Raji (cell line): Measurements from ENCODE around the gene BCOR.

Experiments used
- POLR2A ChIP-seq: IDR thresholded peaks from 2 replicates; pipeline ENCODE4 v1.6.1; 2011; ENCODE audit warnings: low read depth, low read length, control low read depth; ENCODE audit not compliant: insufficient read depth

BCOR gene

DNA sequence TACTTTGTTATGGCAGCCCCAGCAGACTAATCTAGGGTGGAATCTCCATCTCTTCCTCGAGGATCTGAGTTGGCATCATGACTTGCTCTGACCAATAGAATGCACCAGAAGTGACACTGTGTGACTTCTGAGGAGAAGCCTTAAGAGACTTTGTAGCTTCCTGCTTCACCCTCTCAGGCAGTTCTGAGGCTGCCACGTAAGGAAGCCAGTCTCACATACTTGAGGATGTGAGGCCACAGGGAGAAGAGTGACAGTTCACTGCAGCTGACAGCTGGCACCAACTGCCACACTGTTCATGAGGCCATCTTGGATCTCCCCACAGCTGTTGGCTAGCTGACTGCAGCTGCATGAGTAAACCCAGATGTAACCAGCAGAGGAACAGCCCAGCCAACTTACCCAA is 29.3 kb upstream of the BCOR start:
- TF ChIP-seq POLR2A = no peak

DNA sequence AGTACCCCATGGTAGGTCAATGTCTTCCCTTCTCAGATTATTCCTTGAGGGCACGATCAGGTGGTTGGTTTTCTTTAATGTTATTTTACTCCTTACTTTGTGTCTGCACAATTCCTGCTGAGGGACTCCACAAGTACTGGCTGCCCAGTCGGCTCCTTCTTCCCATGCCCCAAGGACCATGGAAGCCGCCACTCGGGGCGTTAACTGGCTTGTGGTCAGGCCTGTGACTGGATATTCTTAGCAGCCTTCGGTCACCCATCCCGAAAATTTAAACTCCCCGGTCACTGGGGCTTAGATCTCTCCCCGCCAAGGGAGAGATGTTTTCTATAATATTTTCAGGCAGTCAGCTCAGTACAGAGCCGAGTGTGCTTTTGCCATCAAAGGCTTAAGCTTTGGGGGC is 24.7 kb upstream of the BCOR start:
- TF ChIP-seq POLR2A = no peak

DNA sequence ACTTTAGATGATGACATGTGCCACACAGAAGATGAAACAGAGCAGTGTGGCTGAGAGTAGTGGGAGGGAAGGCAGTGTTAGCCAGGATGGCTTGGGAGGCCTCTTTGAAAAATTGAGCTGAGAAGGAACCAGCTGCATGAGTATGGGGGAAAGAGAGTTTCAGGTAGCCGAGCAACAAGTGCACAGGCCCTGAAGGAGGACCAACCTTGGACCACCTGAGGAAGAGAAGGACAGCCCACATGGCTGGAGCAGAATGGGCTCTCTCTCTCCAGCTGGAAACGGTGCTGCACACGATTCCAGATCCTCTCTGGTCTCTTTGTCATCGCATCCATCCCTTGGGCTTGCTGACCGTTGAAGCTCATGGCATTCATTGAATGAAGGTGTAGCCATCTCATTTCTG is 23.9 kb upstream of the BCOR start:
- no peak for TF ChIP-seq POLR2A

DNA sequence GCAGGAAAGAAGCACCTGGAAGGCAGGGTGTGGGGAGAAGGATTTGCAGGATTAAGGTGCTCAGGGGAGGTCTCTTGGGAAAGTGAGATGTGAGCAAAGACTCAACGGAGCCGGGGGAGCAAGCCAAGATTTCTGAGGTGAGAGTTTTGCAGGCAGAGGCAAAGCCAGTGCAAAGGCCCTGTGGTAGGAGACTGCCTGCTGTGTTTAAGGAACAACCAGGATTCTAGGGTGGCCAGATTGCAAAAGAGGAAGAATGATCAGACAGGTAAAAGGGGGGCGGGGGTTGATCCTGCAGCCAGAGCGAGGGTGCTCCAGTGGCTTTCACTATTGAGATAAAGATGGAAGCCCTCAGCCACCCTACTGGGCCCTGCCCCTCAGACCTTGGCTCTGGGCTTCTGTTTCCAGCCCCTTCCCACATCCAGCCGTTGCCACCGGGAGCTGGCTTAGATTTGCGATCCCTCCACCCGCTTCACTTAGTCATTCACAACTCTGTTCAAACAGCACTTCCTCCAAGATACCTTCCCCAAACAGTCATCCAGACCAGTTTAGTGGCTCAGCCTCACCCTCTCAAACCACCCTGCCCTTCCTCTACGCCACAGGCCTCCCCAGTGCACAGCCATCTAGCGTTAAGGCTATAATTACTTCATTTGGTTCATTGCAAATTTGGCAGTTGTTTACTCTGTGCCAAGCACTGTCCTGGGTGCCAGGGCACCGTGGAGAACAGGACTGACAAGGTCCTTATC is 23.3 kb upstream of the BCOR start:
- no peak for TF ChIP-seq POLR2A

DNA sequence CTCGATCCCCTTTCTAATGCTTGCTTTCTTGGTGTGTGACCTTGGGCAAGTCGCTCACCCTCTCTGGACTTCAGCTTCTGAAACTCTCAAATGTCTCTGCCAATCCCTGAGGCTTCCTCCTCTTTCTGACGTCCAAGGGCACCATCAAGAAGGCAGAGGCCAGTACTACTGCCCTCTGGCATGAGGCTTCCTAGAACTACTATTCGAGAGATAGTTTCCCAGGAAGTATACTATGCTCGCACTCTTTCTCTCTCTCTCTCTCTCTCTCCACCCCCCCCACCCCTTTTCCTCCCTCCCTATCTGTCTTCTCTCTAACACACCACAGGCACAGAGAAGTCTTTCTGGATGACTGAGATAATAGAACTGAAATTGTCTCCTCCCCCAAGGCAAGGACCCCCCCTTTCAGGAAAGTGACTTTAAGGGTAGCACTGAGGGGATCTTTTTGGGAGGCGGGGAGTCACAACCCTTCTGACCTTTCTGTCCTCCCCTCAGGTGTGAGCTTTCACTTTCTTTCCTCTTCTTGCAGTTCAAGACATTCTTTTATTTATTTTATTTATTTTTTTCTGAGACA is 20.0 kb upstream of the BCOR start:
- no peak for TF ChIP-seq POLR2A

DNA sequence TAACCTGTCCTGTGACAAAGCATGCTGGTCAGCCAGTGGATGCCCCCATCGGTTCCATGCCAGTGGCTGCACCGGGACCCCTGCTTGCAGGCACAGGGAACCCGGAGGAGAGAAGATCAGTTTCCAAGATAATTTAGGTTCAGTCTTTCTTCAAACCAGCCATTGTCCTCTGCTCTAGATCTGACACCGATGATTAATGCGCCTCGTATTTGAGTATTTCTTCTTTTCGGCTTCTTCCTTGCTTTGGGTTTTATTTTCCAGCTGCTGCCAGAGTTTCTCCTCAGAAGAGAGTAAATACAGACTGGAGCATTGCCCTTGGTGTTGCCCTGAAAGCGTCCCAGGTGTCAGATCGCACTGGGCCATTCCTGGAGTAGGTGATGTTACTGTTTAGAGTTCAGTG is 19.2 kb upstream of the BCOR start:
- TF ChIP-seq POLR2A = no peak

DNA sequence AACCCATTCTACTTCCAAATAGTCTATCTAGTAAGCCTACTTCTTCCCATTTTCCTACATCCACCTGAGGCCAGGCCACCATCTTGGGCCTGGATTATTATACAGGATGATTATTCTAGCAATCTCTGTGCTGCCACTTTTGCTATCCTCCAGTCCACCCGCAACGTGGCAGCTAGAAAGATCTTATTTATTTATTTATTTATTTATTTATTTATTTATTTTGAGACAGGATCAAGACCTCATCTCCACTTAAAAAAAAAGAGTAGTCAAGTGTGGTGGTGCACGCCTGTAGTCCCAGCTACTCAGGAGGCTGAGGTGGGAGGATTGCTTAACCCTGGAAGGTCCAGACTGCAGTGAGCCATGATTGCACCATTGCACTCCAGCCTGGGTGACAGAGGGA is 15.2 kb upstream of the BCOR start:
- no peak for TF ChIP-seq POLR2A

DNA sequence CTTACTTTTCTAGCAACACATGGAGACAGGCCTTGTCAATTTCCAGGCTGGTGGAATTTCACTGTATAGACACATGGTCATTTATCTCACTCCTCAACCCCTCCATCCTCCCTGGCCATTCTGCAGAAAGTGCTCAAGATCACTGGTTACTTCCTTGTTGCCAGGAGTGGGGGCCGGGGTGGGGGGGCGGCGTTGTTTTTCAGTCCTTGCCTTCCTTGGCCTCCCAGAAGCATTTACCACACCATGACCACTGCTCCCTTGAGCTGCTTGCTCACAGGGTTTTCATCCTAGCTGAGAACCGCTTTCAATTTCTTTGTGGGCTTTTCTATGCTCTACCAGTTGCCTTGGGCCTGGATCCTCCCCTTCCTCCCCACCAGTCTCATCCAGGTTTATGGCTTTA is 14.1 kb upstream of the BCOR start:
- no peak for TF ChIP-seq POLR2A

DNA sequence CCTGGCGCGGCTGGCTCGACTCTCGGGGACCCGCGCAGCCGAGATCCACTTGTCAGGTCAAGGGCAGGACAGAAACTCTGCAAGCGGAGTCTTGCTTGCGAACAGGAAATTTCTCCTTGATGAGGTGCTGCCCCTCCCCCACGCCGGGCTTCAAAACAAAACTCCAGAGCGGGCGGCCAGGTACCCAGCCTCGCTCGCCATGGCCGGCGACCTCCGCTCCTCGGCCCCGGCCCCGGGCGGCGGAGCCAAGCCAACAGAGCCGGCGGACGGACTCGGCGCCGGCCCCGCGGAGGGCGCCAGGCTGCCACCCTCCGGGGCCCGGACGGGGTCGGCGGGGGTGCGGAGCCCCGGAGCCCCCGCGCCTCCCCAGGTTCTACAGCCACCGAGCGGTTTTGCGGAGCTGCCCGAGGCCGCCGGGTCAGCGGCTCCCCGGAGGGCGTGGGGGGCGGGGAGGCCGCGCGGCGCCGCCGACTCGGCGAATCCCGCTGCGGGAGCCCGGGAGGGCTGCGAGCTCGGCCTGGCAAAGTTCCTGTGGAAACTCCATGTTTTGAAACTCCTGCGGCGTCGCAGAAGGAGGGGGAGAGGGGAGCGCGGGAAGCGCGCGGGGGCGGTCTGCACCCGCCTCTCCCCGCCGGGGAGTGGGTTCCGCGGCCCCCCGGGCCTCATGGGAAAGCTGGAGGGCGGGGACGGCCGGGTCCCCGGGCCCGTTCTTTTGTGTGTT is 11.7 kb upstream of the BCOR start:
- TF ChIP-seq POLR2A = no peak

DNA sequence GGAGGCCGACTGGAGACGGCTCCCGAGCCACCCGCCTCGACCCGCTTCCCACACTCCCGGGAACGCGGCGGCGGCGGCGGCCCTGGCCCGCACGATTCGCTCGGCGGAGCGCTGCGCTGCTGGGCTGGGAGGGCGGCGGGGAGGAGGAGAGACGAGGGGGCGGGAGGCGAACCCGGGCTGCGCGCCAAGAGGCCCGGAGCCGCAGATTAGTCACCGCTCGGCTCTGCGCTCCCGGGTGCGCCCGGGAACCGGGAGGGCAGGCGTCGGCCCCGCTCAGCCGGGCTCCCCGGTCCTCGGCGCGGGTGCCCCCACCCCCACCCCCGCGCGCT is 11.2 kb upstream of the BCOR start:
- no peak for TF ChIP-seq POLR2A

DNA sequence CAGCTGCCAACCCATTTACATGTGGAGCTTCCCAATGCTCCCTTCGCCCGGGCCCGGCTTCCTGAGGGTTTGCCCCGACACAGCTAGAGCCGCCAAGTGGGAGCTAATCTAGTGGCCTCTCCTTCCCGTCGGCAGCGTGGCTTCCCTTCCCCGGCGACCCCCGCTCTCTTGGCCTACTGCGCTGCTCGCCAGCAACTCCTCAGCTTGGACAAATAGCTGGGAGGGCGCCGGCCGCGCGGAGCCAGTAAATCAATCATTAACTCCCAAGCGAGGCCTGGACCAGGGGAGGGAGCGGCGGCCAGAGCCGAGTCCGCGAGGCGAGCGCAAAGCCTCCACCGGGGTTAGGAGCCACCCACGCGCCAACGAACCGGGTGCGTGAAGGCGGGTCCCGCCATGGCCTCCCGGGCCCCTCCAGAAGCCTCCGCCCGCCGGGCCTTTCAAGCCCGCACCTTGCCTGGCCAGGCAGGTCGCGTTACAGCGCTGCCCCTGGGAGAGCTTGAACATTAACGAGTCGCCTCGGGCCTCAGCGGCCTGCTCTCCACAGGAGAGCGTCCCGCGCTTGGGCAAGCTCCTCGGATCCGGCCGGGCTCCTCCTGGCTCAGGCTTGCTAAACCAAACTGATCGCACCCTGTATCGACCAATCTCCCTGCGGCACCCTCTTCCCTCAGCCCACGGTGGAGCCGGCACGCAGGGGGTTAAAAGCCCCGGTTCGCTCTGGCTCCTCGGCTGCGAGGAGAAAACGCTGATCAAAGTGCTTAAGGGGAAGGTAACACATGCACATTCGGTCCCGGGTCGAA is 10.6 kb upstream of the BCOR start:
- TF ChIP-seq POLR2A = no peak

DNA sequence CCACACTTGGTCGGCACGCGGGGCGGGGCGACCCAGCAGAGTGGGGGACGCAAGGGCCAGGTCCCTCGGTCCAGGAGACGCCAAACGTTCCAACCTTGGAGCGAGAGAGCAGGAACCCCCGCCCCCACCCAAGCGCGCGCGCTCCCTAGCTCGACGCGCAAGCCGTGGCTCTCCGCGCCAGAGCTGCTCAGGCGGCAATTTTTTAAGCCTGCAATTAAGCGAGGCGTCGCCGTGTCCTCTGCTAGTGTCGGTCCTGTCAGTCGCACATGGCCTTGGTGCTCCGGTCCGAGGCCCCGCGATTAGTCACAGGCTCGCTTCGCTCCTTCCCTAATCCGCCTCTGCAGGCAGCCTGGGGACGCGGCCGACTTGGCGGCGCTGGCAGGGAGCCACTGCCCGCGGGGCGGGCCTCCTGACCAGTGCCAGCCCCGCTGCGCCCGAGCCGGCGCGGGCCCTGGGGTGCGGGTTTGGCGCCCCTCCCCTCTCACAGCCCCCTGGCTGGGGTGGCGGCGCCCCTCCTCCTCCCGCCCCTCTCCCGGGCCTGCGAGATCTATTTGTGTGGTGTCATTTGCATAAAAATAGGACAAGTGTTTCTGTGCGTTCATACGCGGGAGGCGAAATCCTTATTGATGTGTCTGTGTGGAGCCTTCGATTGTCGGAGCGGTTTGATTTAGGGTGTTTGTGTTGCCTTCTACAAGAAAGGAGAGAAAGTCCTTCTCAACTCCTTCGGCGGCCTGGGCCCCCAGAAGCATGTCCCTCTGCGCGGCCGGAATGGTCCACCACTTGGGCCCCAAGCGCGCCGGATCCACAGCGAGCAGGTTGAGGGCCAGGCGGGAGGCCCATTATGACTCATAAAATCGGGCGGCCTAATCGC is 9.8 kb upstream of the BCOR start:
- TF ChIP-seq POLR2A = no peak

DNA sequence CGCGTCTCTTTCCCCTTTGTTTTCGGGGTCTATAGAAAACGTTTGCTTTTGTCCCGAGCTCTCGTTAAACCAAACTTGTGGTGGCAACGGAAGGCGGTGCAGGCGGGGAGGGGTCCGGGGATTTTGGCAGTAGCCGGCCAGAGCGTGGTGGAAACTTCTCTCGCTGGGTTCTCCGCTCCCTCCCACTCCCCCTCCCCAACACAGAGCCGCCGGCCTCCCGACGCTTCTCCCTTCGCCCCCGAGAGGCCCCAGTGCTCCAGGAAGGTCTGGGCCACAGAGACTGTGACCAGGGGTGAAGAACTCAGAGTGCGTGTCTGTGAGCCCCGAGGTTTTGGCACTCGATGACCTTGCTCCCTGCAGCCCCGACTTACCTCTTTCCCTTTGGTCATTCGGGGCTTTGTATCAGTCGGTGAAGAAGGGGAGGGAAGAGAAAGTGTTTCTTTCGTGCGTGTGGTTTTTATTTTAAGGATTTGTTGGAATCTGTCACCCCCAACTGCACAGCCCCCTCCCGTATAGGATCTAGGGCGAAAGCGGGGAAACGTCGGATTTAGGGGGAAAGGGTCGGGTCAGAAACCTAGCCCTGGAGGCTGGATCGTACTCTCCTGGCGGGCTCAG is 9.0 kb upstream of the BCOR start:
- TF ChIP-seq POLR2A = no peak
